ENCODE data around the gene HIVEP3. TPM values are rescaled to one million over a fixed set of nuclear protein-coding genes. Genes with fewer than 3 reads are reported as not detected.

The HIVEP3 gene
- total RNA-seq, 1 donor from 2014 or later, result 11.6 TPM

DNA sequence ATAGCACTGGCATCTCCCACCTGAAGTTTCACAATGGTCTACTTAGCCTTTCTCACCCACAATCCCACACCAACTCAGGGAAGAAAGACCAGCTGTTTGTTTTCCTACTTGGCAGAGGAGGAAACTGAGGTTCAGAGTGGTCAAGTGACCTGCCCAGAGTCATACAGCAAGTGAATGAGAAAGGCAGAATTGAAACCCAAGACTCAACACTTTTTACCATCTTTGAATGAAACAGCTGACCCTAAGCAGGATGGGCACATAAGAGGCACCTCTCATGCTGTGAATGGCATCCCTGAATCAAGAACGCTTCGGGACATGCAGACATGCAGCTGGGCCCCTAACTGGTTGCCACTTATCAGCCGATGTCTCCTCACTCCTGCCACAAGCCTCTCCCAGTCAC is 193.8 kb downstream of the HIVEP3 start:
- ATAC-seq, result no peak
- DNase-seq, result no peak
- Histone ChIP-seq H3K36me3 (no peaks in the 10 kb centered on the region), H3K4me1 (peaks cover 55% of the 10 kb centered on the region), H3K4me3 (no peak overlapping the region), H3K27me3 (ENCODE audit: low read depth) (no peaks in the 10 kb centered on the region), H3K27ac (no peak overlapping the region), H3K9me3 (no peaks in the 10 kb centered on the region)
- intact Hi-C loops (cut with DNase I), result no loop called here
- TF ChIP-seq, protein P1, sequence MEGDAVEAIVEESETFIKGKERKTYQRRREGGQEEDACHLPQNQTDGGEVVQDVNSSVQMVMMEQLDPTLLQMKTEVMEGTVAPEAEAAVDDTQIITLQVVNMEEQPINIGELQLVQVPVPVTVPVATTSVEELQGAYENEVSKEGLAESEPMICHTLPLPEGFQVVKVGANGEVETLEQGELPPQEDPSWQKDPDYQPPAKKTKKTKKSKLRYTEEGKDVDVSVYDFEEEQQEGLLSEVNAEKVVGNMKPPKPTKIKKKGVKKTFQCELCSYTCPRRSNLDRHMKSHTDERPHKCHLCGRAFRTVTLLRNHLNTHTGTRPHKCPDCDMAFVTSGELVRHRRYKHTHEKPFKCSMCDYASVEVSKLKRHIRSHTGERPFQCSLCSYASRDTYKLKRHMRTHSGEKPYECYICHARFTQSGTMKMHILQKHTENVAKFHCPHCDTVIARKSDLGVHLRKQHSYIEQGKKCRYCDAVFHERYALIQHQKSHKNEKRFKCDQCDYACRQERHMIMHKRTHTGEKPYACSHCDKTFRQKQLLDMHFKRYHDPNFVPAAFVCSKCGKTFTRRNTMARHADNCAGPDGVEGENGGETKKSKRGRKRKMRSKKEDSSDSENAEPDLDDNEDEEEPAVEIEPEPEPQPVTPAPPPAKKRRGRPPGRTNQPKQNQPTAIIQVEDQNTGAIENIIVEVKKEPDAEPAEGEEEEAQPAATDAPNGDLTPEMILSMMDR (IDR thresholded peaks at IDR 0.05), result no peak

DNA sequence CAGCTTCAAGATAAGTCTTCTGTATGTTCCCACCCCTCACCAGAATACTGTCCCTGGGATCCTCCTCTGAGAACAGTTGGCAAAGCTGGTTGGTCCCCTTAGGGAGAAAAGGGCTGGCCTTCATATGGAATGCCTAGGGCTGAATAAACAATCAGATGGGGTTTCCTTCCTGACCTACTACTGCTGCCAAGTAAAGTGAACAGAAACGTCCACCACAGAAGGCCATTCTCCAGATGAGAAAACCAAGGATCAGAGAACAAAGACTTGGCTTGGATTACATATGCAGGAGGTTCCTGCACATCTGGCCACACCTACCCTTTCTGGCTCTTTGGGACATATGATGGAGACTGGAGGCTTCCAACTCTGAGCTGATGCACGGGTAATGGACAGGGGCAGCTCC is 194.5 kb downstream of the HIVEP3 start:
- ATAC-seq (no peak), DNase-seq (no peak)
- no peak overlapping the region for H3K4me3 ChIP-seq
- no peaks in the 10 kb centered on the region for H3K9me3 ChIP-seq
- H3K27ac ChIP-seq, result no peak overlapping the region
- intact Hi-C loops (cut with DNase I), result no loop called here
- TF ChIP-seq, protein P1 (IDR thresholded peaks at IDR 0.05), result no peak
- H3K36me3 ChIP-seq, result no peaks in the 10 kb centered on the region
- H3K27me3 ChIP-seq (ENCODE audit: low read depth), result no peaks in the 10 kb centered on the region
- peaks cover 48% of the 10 kb centered on the region for H3K4me1 ChIP-seq

DNA sequence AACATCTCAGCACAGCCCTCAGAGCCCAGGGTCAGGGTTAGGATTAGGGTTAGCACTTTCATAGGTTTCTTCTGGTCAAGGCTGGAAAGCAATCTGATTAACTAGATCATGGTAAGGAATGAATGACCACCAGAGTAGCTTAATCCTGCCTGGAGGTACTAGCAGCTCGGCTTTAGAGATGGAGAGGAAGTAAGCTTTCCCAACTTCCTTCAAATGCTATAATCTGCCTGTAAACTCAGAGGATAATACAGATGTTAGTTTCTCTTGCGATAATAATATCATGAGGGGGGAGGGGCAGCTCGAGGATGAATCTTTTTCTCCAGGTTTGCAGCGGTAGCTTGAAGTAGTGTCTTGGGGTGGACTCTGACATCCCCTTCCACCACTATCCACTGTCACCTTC is 194.9 kb downstream of the HIVEP3 start:
- Histone ChIP-seq H3K36me3 (no peaks in the 10 kb centered on the region), H3K9me3 (no peaks in the 10 kb centered on the region), H3K27ac (no peak overlapping the region), H3K27me3 (ENCODE audit: low read depth) (no peaks in the 10 kb centered on the region), H3K4me3 (no peak overlapping the region), H3K4me1 (peaks cover 43% of the 10 kb centered on the region)
- TF ChIP-seq, protein P1 (IDR thresholded peaks at IDR 0.05), result no peak
- DNase-seq (no peak), ATAC-seq (no peak)
- intact Hi-C loops (cut with DNase I), result no loop called here

DNA sequence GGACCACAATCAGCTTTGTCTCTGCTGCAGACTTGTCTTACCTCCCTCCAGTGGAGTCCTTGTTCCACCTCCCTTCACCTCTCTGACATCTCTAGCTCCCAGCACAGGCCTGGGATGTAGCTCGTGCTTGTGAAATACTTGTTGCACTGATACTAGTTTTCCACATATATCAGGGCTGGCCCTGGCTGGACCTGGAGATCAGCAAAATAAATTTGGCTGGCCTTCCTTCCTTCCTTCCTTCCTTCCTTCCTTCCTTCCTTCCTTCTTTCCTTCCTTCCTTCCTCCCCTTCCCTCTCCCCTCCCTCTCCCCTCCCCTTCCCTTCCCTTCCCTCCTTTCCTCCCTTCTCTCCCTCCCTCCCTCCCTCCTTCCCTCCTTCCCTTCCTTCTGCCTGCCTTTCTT is 196.5 kb downstream of the HIVEP3 start:
- Histone ChIP-seq H3K9me3 (no peaks in the 10 kb centered on the region), H3K27me3 (ENCODE audit: low read depth) (no peaks in the 10 kb centered on the region), H3K4me3 (no peak overlapping the region), H3K27ac (no peak overlapping the region), H3K36me3 (no peaks in the 10 kb centered on the region), H3K4me1 (peaks cover 27% of the 10 kb centered on the region)
- DNase-seq (no peak), ATAC-seq (no peak)
- intact Hi-C loops (cut with DNase I), result no loop called here
- TF ChIP-seq, protein P1 (IDR thresholded peaks at IDR 0.05), result no peak

DNA sequence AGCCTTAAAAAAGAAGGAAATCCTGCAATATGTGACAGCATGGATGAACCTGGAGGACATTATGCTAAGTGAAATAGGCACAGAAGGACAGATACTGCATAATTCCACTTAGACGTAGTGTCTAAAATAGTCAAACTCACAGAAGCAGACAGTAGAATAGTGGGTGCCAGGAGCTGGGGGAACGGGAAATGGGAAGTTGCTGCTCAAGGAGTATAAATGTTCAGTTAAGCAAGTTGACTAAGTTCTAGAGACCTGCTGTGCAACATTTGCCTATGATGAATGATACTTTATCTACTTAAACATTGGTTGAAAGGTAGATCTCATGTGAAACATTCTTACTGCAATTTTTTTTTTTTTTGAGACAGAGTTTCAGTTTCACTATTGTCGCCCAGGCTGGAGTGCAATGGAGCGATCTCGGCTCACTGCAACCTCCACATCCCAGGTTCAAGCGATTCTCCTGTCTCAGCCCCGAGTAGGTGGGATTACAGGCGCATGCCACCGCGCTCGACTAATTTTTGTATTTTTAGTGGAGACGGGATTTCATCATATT is 197.8 kb downstream of the HIVEP3 start:
- Histone ChIP-seq H3K4me3 (no peak overlapping the region), H3K27ac (no peak overlapping the region), H3K4me1 (peaks cover 20% of the 10 kb centered on the region), H3K27me3 (ENCODE audit: low read depth) (no peaks in the 10 kb centered on the region), H3K36me3 (no peaks in the 10 kb centered on the region), H3K9me3 (no peaks in the 10 kb centered on the region)
- TF ChIP-seq, protein P1 (IDR thresholded peaks at IDR 0.05), result no peak
- intact Hi-C loops (cut with DNase I), result no loop called here
- ATAC-seq, result no peak
- no peak for DNase-seq

DNA sequence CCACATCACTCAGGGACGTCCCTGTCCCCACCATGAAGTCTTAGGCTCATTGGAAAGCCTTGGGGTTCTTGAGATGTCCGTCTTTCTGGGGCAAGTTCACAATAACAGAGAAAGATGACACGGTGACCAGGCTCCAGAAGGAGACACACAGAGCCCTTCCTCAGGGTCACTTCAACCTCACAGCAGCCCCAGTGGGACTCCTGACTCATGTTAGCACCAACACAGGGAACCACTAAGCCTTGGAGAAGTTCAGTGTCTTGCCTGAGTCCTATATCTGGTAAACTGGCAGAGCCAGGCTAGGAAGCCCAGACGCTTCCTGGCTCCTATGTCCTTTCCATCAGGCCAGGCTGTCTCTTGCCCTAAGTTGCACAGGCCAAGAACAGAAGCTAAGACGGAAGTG is 199.1 kb downstream of the HIVEP3 start:
- H3K27ac ChIP-seq, result no peak overlapping the region
- ATAC-seq (no peak), DNase-seq (no peak)
- H3K4me1 ChIP-seq, result peaks cover 15% of the 10 kb centered on the region
- H3K4me3 ChIP-seq, result no peak overlapping the region
- H3K9me3 ChIP-seq, result no peaks in the 10 kb centered on the region
- H3K36me3 ChIP-seq, result no peaks in the 10 kb centered on the region
- no peaks in the 10 kb centered on the region for H3K27me3 ChIP-seq (ENCODE audit: low read depth)
- TF ChIP-seq, protein P1 (IDR thresholded peaks at IDR 0.05), result no peak
- intact Hi-C loops (cut with DNase I), result no loop called here
